GM18505 (cell line): ENCODE data around the gene ANKS6.
A peak's percentile ranks its signal among the peaks of the same experiment; 100 is the strongest.

Source experiments
- ATAC-seq: cut with Tn5 transposase; IDR thresholded peaks from one replicate; pipeline ENCODE4 v1.9.1; 2021; ENCODE audit not compliant: unreplicated experiment
- POLR2A ChIP-seq: IDR thresholded peaks from 4 replicates; pipeline ENCODE4 v1.6.1; 2011; ENCODE audit warnings: borderline replicate concordance; ENCODE audit not compliant: insufficient read depth, insufficient read length; ENCODE audit errors: extremely low read depth

The ANKS6 gene

DNA sequence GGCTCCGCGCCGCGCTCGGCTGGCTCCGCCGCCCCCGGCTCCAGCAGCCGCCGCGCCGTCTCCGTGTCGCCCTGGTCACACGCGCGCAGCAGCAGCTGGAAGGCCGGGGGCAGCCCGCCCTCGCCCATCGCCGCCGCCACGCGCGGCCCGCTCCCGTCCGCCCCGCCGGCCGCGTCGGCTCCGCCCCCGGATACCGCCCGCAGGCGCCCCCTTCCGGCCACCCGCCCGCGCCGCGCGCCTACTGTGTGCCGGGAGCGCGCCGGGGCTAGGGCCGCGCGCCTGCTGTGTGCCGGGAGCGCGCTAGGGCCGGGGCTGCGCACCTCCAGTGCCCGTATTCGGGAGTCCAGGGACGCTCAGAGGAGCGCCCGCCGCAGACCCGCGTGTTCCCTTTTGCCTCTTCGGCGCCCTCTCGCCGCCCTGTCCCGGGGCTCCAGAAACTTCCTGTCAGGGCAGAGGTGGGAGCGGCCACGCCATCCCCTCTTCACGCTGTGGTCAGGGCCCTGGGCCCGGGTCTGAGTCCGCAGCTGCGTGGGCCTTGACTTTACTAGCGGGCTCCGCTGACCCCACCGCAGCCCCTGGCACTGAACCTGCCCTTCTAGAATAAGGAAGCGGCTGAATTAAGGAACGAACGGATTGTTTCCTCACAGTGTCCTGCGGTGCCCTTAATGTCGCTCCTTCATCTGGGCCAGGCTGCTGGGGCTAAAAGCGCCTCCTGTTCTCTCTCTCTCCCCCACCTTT is at the start of gene ANKS6:
Gene ANKS6, minus strand, starts transcription at position 192 of the 738 bp plus-strand sequence. Its CDS starts 64 bp downstream, at position 128.
- TF ChIP-seq POLR2A, result no peak
- ATAC-seq, result peak; percentile 90

DNA sequence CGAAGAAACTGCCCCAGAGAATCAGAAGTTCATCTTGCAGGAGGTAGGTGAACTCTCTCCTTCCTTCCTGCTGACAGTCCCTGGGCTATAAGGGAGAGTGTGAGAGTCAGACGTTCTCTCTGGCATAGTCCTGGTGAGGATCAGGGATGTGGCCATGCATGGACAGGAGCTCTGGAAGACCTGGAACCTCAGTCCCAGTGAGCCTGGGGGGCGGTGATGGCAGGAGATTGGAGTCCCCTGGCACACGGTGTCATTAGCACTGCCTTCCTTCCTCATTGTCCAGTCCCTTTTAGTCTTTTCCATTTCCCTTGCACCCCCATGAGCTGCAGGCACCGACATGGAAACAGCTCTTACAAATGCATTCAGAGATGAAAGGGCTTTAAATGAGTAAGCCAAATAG is 49.7 kb upstream of the ANKS6 start:
- TF ChIP-seq POLR2A, result no peak
- no peak for ATAC-seq

DNA sequence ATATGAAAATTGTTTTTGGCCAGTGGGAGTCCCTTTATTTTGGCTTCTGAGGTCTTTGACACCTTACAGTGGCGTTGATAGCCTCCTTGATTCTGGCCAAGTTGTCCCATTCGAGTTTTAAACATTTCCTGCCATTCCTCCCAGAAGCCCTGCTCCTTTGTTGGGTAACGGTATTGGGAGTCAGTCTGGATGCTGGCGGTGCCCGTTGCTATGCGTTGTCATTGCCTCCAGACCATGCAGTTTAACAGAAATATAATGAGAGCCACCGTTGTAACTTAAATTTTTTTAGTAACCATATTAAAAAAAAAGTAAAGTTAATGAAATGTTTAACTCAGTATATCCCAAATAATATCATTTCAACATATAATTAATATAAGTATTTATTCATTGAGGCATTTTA is 46.2 kb upstream of the ANKS6 start:
- TF ChIP-seq POLR2A, result no peak
- no peak for ATAC-seq

DNA sequence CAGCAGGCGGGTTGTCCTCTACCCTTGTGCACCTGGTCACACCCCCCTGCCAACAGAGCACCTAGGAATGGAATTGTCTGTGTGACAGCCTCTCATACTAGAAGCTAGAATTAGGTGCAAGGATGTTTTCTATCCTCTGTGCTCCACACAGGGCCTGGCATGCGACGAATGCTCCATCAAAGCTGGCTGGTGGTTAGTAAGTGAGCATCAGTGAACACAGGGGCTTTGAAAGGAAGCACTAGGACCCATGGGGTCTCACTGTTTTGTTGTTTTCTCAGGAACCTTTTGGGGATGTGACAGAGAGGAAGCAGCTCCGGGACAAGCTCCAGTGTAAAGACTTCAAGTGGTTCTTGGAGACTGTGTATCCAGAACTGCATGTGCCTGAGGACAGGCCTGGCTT is 43.4 kb upstream of the ANKS6 start:
- TF ChIP-seq POLR2A, result no peak
- no peak for ATAC-seq

DNA sequence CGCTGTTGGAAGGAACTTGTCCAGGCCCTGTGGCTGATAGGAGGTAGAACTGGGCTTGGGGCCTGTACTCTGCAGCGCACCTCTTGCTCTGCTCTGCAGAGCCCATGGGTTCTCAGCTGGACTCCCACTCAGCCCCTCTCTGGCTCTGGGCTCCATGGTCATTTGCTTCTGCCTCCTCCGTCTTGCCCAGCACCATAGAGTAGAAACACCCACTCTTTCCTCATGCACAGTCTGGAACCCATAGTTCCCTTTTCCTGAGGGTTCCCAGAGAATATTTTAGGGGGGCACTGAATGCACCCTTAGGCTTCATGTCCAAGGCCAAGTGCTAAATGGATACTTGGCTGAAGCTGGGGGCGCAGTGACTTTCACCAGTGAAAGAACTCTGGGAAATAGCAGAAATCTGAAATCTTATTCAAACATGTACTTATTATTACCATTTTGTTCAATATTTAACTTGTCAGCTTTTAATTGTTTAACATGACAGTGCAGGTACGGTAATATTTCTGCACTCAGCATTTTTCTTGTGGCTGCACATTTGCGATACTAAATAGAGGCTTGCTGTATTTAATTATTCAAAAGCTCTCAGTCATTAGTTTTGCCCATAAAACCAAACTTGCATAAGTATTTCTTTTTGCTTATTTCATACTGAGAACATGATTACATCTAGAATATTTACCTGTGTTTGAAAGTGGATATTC is 42.7 kb upstream of the ANKS6 start:
- no peak for ATAC-seq
- no peak for TF ChIP-seq POLR2A

DNA sequence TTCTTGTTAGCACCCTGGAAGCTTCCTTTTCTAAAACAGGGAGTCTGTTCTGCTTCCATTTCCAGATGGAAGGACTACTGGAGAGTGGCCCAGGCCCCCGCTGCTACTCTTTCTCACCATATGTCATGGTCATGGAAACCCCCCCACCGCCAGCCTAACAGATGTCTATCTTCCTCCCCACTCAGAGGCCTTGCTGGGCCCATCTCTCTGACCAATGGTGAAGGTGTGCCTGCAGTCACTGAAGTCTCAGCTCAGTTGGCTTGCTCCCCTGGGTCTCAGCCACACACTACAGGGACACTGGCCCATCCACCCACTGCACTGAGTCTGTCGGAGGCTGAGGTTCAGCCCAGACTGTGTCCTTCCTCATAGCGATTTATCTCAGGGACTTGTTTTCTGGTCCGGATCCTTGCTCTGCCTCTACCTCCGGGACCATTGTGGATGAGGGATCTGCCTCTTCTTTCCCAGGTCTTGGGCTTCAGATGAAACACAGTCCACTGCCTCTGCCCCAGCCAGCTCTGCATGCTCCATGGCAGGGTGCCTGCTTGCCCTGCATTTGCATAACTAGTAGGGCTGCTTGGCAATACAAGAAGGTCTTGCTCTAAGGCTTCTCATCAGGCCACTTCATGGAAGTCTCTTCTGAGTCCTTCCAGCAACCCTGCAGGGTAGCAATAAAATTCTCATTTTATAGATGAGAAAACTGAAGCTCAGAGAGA is 42.0 kb upstream of the ANKS6 start:
- no peak for TF ChIP-seq POLR2A
- ATAC-seq, result no peak

DNA sequence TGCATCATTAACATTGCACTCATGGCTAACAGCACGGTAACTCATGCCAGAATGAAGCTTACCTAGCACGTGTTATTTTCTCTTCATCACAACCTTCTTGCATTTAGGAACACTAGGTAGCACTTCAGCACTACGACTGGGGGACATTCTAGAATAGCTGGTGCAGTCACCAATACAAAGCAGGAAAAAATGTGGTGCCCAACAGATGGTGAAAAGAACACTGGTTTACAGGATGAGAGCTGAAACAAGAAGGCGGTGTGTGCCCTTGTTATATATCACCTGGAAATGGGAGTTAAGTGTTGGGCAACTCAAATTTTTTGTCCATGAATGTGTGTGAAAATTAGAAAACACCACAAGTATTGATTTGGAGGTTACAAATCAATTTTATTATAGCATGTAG is 41.2 kb upstream of the ANKS6 start:
- ATAC-seq, result no peak
- TF ChIP-seq POLR2A, result no peak

DNA sequence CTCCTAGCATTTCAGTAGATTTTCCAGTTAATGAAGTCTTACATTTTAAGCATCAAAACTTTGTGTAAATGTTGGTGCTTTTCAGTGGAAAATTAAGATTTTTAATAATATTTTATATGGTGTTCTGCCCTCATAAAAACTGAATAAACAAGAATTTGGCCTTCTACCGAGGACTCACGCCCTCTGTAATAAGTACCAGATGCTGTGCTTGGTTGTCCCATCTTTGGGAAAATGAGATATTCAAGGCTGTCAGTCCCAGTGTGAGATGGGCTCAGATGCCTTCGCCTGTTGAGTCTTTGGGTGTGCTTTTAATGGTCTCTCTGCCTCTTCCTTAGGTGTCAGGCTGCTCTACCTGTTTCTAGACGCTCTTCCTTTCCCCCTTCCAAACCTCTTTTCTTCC is 39.9 kb upstream of the ANKS6 start:
- TF ChIP-seq POLR2A, result no peak
- no peak for ATAC-seq

DNA sequence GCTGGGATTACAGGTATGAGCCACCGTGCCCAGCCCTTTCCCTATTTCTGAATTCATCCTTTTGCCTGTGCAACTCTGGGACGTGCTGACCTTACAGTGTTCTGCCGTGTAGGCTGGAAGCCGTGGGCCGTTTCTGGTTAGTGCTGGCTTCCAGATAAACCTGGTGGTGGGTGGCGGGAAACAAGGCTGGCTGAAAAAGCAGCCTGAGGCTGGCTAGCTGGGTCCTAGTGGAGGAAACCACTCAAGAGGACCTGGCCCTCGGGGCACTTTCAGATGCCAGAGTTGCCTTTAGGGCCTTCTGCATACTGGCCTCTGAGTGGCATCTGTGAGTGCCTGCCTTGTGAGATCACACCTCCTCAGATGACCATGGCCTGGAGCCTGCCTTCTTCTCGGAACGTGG is 38.0 kb upstream of the ANKS6 start:
- TF ChIP-seq POLR2A, result no peak
- ATAC-seq, result no peak

DNA sequence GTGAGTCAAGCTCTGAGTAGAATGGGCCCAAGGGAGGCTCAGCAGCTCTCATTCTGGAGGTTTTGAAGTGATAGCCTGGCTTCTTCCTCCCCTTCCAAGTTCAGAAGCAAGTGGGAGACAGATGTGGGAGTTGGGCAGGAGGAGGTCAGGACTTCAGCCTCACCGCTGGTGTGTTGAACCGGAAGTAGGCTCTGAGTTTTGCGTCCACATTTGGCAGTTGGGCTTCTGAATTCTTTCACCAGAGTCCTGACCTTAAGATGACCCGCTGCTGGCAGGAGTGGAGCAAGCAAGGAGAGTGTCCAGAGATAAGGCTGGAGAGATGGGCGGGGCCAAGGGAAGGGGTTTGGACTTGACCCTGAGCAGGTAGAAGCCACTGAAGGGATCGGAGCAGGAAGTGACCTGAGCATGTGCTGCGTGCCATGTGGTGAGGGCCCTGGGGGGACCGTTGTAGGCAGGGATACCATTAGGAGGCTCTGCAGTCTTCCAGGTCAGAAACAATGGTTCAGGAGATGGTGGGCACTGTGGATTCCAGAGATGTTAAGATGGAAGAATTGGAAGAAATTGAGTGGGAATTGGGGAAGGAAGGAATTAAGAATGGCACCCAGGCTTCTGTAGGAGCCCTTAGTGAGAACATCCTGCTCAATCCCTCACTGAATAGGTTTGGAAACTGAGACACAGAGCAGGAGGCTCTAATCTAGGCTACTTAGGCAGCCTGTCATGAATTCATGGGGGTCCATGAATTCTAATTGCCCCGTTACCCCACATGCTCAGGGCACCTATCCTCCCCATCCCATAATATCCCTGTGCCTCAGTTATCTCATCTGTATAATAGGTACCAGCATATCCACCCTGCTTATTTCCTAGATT is 37.0 kb upstream of the ANKS6 start:
- TF ChIP-seq POLR2A, result no peak
- ATAC-seq, result no peak

DNA sequence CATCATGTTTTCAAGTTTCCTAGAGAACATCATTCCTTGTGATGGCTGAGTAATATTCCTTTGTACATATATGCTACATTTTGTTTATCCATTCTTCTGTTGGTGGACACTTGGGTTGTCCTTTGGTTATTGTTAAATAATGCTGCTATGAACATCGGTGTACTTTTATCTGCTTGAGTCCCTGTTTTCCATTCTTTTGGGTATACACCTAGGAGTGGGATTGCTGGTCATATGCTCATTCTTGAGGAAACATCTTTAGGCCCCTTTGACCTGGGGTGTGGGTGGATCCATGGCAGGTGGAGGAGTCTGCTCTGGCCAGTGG is 36.4 kb upstream of the ANKS6 start:
- no peak for TF ChIP-seq POLR2A
- no peak for ATAC-seq

DNA sequence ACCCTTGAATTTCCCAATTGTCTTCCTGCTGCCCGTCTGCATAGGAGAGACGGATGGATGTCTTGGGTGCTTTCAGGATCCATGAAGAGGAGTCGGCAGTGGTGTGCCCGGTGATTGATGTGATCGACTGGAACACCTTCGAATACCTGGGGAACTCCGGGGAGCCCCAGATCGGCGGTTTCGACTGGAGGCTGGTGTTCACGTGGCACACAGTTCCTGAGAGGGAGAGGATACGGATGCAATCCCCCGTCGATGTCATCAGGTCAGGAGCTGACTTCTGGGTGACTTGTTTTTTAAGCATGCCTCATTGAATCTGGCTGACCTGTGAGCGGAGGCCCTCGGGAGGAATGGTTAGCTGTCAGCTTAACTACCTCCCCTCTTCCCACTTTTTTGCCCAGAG is 35.3 kb upstream of the ANKS6 start:
- no peak for ATAC-seq
- no peak for TF ChIP-seq POLR2A

DNA sequence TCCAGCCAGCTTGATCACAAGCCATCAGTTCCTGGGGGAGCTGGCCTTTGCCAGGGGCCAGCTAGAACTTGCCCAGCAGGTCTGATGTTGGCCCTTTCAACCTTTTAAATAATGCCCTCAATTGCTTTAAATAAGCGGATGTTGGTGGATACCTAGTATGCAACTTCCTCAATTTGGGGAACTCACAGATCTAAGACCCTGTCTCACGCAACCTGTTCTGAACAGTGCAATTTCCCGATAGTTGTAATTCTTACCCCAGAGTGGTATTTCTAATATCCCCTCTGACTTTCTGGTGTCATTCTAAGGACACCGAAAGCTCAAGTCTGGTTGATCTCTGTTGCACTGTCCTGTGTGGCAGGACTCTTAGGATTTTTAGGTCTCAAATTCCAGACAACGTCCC is 34.2 kb upstream of the ANKS6 start:
- no peak for TF ChIP-seq POLR2A
- no peak for ATAC-seq
